ENCODE data around the gene SASH1. TPM values are rescaled to one million over a fixed set of nuclear protein-coding genes. Genes with fewer than 3 reads are reported as not detected.

The SASH1 gene
- total RNA-seq, 1 donor from 2014 or later: 70.2 TPM

GRCh38 chr6:148466158-148466557, 123.5 kb downstream of the SASH1 start:
- peaks cover 14 to 24% of the 10 kb centered on the region in 2 donors for H3K4me1 ChIP-seq
- H3K27ac ChIP-seq: peak overlapping the region; percentile 59 to 75
- intact Hi-C loops (cut with DNase I): loop anchor here (2.0 to 5.0 kb wide), 2 partner anchors 61 to 959 kb away; partner anchors contain the start of gene SAMD5

GRCh38 chr6:148467926-148468325, 125.3 kb downstream of the SASH1 start:
- DNase-seq (ENCODE audit: low spot score in 2 of 2): no peak
- no peaks in the 10 kb centered on the region for H3K27me3 ChIP-seq
- intact Hi-C loops (cut with DNase I): loop anchor here (2.0 to 5.0 kb wide), 2 partner anchors 59 to 961 kb away; partner anchors contain the start of gene SAMD5
- no peaks in the 10 kb centered on the region for H3K9me3 ChIP-seq
- TF ChIP-seq, protein P1, sequence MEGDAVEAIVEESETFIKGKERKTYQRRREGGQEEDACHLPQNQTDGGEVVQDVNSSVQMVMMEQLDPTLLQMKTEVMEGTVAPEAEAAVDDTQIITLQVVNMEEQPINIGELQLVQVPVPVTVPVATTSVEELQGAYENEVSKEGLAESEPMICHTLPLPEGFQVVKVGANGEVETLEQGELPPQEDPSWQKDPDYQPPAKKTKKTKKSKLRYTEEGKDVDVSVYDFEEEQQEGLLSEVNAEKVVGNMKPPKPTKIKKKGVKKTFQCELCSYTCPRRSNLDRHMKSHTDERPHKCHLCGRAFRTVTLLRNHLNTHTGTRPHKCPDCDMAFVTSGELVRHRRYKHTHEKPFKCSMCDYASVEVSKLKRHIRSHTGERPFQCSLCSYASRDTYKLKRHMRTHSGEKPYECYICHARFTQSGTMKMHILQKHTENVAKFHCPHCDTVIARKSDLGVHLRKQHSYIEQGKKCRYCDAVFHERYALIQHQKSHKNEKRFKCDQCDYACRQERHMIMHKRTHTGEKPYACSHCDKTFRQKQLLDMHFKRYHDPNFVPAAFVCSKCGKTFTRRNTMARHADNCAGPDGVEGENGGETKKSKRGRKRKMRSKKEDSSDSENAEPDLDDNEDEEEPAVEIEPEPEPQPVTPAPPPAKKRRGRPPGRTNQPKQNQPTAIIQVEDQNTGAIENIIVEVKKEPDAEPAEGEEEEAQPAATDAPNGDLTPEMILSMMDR (IDR thresholded peaks at IDR 0.05): no peak
- H3K4me3 ChIP-seq: no peak overlapping the region
- peak overlapping the region; percentile 35 to 49 for H3K27ac ChIP-seq
- no peaks in the 10 kb centered on the region for H3K36me3 ChIP-seq
- H3K4me1 ChIP-seq: peaks cover 10 to 26% of the 10 kb centered on the region in 2 donors

More at GRCh38 chr6:148466158-148466557, 123.5 kb downstream of the SASH1 start:
- H3K27me3 ChIP-seq: no peaks in the 10 kb centered on the region
- H3K4me3 ChIP-seq: no peak overlapping the region
- no peaks in the 10 kb centered on the region for H3K36me3 ChIP-seq
- DNase-seq (ENCODE audit: low spot score in 2 of 2): no peak
- no peaks in the 10 kb centered on the region for H3K9me3 ChIP-seq
- TF ChIP-seq, protein P1 (IDR thresholded peaks at IDR 0.05): no peak

DNA sequence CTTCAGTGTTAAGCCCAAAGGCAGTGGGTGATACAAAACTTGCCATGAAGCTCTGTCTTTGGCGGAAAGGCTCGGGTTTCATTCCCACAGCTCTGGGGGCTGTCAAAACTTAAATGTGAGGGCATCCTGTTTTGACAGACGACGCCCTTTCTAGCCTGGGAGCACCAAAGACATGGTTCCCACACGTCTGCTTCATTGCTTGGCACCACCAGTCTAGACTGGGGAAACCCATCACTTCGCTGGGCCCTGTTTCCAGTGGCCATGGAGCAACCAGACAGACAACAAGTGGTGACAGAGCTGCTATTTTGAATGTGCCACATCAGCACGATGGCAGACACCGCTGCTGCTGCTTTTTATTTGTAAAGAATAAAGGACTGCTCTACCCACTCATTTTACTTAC, 127.5 kb downstream of the SASH1 start:
- Histone ChIP-seq H3K27me3 (no peaks in the 10 kb centered on the region), H3K36me3 (peaks cover 5% of the 10 kb centered on the region in 2 donors), H3K27ac (peak overlapping the region; percentile 7 to 53), H3K9me3 (no peaks in the 10 kb centered on the region), H3K4me1 (peaks cover 10 to 19% of the 10 kb centered on the region in 2 donors), H3K4me3 (no peak overlapping the region)
- TF ChIP-seq, protein P1 (IDR thresholded peaks at IDR 0.05): no peak
- intact Hi-C loops (cut with DNase I): loop anchor here (5.0 kb wide), 1 partner anchor 1362 kb away; no protein-coding TSS in a partner anchor
- DNase-seq (ENCODE audit: low spot score in 2 of 2): no peak

DNA sequence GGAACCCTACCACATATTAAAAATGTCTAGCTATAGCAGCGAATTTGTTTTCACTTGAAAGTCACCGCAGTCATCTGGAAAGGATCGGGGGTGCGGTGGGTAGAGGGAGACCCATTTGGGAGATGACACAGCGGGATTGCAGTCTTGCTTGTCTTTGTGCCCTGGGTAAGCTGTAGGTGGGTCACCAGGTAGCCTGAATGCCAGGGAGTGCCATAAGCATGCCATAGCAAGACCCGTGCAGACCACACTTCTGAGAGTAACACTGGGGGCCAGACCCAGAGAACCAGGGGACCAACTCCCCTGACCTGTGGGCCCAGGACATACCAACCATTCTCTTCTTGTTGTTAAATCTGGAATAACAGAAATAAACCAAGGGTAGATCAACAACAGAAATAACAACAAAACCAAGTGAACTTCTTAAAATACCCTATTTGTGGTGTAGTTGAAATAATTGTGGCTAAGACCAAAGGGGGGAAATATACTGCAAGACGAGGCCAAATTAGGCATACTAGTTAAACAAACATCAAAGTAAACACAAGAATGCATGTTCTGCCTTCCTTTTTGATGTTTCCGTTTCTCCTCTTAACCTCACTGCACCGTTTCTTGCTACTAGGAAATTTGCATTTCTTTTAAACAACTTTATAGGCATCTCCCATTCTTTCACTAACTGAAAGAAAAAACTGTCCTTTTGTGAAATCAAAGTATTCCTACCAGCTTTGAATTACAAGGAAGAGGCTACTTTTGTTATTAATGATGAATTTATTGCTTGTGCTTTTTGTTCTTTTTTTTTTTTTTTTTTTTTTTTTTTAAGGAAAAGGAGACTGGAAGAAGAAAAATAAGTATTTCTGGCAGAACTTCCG, 128.2 kb downstream of the SASH1 start:
- Histone ChIP-seq H3K4me1 (peaks cover 6 to 13% of the 10 kb centered on the region in 2 donors), H3K4me3 (no peak overlapping the region), H3K27me3 (no peaks in the 10 kb centered on the region), H3K9me3 (no peaks in the 10 kb centered on the region), H3K36me3 (peaks cover 9 to 11% of the 10 kb centered on the region in 2 donors), H3K27ac (peak overlapping the region; percentile 53 to 65)
- DNase-seq (ENCODE audit: low spot score in 2 of 2): no peak
- TF ChIP-seq, protein P1 (IDR thresholded peaks at IDR 0.05): no peak
- intact Hi-C loops (cut with DNase I): loop anchor here (5.0 kb wide), 1 partner anchor 1361 kb away; no protein-coding TSS in a partner anchor

DNA sequence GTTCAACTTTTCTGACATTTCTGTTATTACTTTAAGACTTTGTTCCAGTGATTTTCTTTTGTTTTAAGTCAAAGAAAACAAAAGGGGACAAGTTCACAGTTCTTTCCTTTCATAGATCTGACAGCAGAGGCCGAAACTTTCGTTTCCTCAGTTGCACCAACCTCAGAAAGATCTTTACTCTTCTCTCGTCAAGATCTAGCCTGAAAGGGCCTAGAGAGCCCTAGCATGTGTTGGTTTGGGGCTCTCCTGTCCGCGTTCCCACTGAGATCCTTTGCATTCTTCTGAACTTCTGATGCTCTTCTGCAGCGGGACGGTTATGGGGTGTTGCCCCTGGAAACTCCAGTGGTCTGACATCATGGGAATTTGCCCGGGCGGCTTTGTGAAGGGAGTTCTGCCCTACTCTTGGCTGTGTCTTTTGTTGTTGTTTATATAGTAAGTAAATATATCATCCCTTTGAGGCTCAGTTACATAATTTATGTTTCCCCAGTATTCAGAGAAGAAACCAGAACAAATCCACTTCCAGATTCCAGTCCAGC, 129.1 kb downstream of the SASH1 start:
- no peak for DNase-seq (ENCODE audit: low spot score in 2 of 2)
- TF ChIP-seq, protein P1 (IDR thresholded peaks at IDR 0.05): no peak
- intact Hi-C loops (cut with DNase I): loop anchor here (5.0 kb wide), 1 partner anchor 1361 kb away; no protein-coding TSS in a partner anchor
- Histone ChIP-seq H3K36me3 (peaks cover 13 to 14% of the 10 kb centered on the region in 2 donors), H3K9me3 (no peaks in the 10 kb centered on the region), H3K4me3 (peak overlapping the region in 1 of 2 donors; percentile 31), H3K27me3 (no peaks in the 10 kb centered on the region), H3K4me1 (peaks cover 0 to 4% of the 10 kb centered on the region in 2 donors), H3K27ac (peak overlapping the region; percentile 64 to 65)
